Measurements from ENCODE around the gene VPS35L. TPM values are rescaled to one million over a fixed set of nuclear protein-coding genes. Genes with fewer than 3 reads are reported as not detected.

Gene VPS35L
- total RNA-seq, 1 donor from 2014 or later: 62.8 TPM

DNA sequence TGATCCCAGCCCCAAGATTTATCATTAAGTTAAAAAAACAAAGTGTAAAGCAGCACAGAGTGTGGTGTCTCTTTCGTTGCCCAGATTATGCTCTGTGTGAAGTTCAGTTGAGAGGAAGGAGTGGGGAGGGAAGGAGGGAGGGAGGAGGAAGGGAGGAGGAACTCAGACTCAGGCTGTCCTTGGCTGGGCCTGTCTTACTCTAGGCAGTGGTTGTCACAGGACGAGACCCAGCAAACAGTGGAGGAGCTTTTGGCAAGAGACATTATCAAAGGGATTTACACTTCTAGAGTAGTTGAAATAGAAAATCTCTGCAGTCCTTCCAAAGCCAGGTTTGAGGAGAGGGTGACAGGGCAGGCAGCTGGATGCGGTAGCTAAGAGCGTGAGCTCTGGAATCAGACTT lies 134.7 kb downstream of the VPS35L start:
- Histone ChIP-seq H3K36me3 (ENCODE audit: control insufficient read depth, insufficient read depth, low read length) (no peaks in the 10 kb centered on the region), H3K4me3 (ENCODE audit: low read depth, low read length) (no peak overlapping the region)
- no peak for DNase-seq (ENCODE audit: low read depth)

DNA sequence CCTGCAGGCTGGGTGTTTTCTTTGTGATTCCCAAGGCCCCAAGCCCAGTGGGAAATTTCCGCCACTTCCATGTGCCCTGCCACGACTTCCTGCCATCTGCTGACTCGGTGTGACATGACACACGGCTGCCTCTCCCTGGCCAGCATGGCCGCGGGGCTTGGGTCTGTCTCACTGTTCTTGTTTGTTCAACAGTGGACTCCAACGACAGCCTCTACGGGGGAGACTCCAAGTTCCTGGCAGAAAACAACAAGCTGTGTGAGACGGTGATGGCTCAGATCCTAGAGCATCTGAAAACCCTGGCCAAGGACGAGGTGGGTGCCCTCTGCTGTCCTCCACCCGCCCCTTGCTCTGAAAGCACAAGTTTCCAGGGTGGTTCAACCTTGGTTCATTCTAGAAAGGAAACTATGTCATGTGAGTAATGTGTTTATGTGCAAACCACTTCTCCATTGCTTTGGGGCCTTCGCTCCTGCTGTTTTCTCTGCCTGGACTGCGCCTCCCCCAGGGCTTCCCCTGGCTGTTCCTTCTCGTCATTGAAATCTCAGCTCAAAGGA lies 135.7 kb downstream of the VPS35L start:
- H3K27me3 ChIP-seq (ENCODE audit: control insufficient read depth, insufficient read depth, low read length): no peaks in the 10 kb centered on the region
- no peak overlapping the region for H3K4me3 ChIP-seq (ENCODE audit: low read depth, low read length)
- H3K36me3 ChIP-seq (ENCODE audit: control insufficient read depth, insufficient read depth, low read length): no peaks in the 10 kb centered on the region
- TF ChIP-seq, protein P1, sequence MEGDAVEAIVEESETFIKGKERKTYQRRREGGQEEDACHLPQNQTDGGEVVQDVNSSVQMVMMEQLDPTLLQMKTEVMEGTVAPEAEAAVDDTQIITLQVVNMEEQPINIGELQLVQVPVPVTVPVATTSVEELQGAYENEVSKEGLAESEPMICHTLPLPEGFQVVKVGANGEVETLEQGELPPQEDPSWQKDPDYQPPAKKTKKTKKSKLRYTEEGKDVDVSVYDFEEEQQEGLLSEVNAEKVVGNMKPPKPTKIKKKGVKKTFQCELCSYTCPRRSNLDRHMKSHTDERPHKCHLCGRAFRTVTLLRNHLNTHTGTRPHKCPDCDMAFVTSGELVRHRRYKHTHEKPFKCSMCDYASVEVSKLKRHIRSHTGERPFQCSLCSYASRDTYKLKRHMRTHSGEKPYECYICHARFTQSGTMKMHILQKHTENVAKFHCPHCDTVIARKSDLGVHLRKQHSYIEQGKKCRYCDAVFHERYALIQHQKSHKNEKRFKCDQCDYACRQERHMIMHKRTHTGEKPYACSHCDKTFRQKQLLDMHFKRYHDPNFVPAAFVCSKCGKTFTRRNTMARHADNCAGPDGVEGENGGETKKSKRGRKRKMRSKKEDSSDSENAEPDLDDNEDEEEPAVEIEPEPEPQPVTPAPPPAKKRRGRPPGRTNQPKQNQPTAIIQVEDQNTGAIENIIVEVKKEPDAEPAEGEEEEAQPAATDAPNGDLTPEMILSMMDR (IDR thresholded peaks at IDR 0.05; ENCODE audit: insufficient read depth, low read length, poor library complexity, severe bottlenecking): no peak
- DNase-seq (ENCODE audit: low read depth): no peak

More for the DNA sequence above, 134.7 kb downstream of the VPS35L start:
- H3K27me3 ChIP-seq (ENCODE audit: control insufficient read depth, insufficient read depth, low read length): no peaks in the 10 kb centered on the region
- TF ChIP-seq, protein P1 (IDR thresholded peaks at IDR 0.05; ENCODE audit: insufficient read depth, low read length, poor library complexity, severe bottlenecking): no peak

DNA sequence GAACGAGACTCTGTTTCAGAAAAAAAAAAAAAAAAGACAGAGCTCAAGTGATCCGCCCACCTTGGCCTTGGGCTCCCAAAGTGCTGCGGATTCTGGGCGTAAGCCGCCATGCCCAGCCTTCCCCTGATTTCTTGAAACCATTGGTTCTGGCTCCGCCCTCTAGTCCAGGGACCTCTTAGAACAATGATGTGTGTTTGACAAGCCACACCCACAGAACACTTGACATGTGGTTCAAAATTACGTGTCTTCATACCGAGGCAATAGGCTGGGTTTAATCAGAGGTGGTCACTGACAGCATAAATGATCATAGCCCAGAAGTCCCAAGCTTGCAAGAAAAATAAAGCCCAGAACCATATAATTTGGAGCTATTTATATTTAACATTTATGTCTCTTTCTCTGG lies 139.5 kb downstream of the VPS35L start:
- TF ChIP-seq, protein P1 (IDR thresholded peaks at IDR 0.05; ENCODE audit: insufficient read depth, low read length, poor library complexity, severe bottlenecking): no peak
- Histone ChIP-seq H3K36me3 (ENCODE audit: control insufficient read depth, insufficient read depth, low read length) (peaks cover 2% of the 10 kb centered on the region), H3K27me3 (ENCODE audit: control insufficient read depth, insufficient read depth, low read length) (no peaks in the 10 kb centered on the region), H3K4me3 (ENCODE audit: low read depth, low read length) (no peak overlapping the region)
- DNase-seq (ENCODE audit: low read depth): no peak

DNA sequence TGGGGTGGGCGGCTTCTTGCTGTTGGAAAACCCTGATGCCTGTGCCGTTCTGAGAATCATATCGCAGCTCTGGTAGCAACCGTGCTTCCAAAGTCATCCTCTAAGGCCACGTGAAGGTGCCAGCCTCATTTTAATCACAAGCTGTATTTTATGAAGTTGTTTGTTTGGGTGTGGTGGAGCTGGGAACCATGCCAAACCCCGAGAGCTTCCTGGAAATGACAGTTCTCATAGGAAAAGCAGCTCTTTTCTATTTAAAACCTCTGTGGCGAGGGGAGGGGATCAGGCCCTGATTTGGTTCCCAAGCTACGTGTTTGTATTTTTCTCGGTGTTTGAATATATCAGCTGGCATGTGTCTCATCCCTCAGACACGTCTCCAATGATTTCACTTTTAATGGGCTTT lies 140.8 kb downstream of the VPS35L start:
- Histone ChIP-seq H3K36me3 (ENCODE audit: control insufficient read depth, insufficient read depth, low read length) (peaks cover 2% of the 10 kb centered on the region), H3K4me3 (ENCODE audit: low read depth, low read length) (no peak overlapping the region), H3K27me3 (ENCODE audit: control insufficient read depth, insufficient read depth, low read length) (no peaks in the 10 kb centered on the region)
- TF ChIP-seq, protein P1 (IDR thresholded peaks at IDR 0.05; ENCODE audit: insufficient read depth, low read length, poor library complexity, severe bottlenecking): no peak
- DNase-seq (ENCODE audit: low read depth): no peak

DNA sequence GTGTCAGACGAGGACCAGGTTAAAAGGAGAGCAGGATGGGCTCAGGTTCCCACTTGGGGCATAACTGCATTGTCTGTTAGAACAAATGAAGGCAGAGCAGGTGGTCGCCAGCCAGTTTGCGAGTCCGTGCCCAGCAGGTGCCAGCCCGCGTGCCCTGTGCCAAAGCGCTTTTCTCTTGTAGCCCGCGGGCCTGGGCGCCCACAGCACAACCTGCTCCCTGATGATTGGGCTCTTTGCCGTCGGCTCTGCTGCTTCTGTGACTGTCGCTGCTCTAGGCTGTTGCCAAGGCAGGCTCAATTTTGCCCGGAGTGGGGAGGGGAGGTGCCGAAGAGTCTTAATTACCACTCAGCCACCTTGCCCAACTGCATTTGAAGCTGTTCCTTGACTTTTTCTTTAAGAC lies 141.5 kb downstream of the VPS35L start:
- DNase-seq (ENCODE audit: low read depth): no peak
- TF ChIP-seq, protein P1 (IDR thresholded peaks at IDR 0.05; ENCODE audit: insufficient read depth, low read length, poor library complexity, severe bottlenecking): no peak

DNA sequence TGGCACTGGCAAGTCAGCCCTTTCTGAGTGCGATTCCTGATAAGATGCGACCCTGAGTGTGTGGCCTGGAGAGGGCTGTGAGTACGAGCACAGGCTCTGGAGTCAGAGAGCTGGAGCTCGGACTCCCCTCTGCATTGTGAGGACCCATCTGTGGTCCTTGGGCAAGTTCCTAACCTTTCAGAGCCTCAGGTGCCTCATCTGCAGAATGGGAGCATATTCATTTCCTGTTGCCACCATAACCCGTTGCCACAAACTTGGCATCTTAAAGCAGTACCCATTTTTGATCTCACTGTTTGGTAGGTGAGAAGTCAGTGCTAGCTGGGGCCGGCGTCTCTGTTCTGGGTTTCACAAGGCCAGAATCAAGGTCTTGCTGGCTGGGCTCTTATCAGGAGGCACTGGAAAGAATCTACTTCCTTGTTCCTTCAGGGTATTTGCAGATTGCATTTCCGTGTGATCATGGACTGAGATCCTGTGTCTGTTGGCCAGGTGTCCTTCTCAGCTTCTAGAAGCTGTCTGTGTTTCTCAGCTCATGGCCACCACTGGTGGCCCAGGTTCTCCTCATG lies 142.3 kb downstream of the VPS35L start:
- TF ChIP-seq, protein P1 (IDR thresholded peaks at IDR 0.05; ENCODE audit: insufficient read depth, low read length, poor library complexity, severe bottlenecking): no peak
- Histone ChIP-seq H3K27me3 (ENCODE audit: control insufficient read depth, insufficient read depth, low read length) (no peaks in the 10 kb centered on the region), H3K36me3 (ENCODE audit: control insufficient read depth, insufficient read depth, low read length) (peaks cover 4% of the 10 kb centered on the region), H3K4me3 (ENCODE audit: low read depth, low read length) (no peak overlapping the region)
- DNase-seq (ENCODE audit: low read depth): no peak

More for the DNA sequence above, 141.5 kb downstream of the VPS35L start:
- no peak overlapping the region for H3K4me3 ChIP-seq (ENCODE audit: low read depth, low read length)
- H3K27me3 ChIP-seq (ENCODE audit: control insufficient read depth, insufficient read depth, low read length): no peaks in the 10 kb centered on the region
- peaks cover 2% of the 10 kb centered on the region for H3K36me3 ChIP-seq (ENCODE audit: control insufficient read depth, insufficient read depth, low read length)

All from kidney epithelial cell (primary cell).